ENCODE measurements around the gene OGFOD1. TPM values are rescaled to one million over a fixed set of nuclear protein-coding genes. Genes with fewer than 3 reads are reported as not detected.
A peak's percentile ranks its signal among the peaks of the same experiment; 100 is the strongest.

The OGFOD1 gene
- total RNA-seq, 2 donors from 2014 or later: 28.8 to 59.9 TPM

DNA sequence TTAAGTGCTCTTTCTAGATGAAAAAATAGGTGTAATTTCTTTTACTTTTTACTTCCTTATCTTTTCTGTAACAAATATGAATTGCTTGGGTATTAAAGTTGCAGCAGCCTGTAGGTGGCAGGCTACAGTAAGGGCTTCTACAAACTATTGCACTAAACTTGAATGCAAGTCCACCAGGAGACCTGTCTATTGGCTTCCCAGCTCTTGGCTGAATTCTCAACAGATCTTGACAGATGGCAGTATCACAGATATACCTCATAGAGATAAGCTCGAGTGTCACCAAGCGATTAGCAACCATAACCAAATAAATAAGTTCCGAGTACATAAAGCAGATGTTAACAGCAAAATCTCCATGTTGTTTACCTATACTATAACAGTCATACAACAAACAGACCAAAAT lies 62.6 kb downstream of the OGFOD1 start:
- Mint-ChIP-seq H3K4me3 (no peak overlapping the region), H3K27ac (no peak overlapping the region), H3K9me3 (no peaks in the 10 kb centered on the region), H3K36me3 (ENCODE audit: low read depth) (peaks cover 42% of the 10 kb centered on the region), H3K27me3 (no peaks in the 10 kb centered on the region), H3K4me1 (peaks cover 27% of the 10 kb centered on the region)
- ATAC-seq (replicated peaks): peak; percentile 63

GRCh38 chr16:56514845-56515244 lies 63.5 kb downstream of the OGFOD1 start:
- H3K4me3 Mint-ChIP-seq: no peak overlapping the region
- peak overlapping the region; percentile 66 for H3K27ac Mint-ChIP-seq
- no peak for ATAC-seq (replicated peaks)
- peaks cover 34% of the 10 kb centered on the region for H3K36me3 Mint-ChIP-seq (ENCODE audit: low read depth)
- H3K27me3 Mint-ChIP-seq: no peaks in the 10 kb centered on the region
- no peaks in the 10 kb centered on the region for H3K9me3 Mint-ChIP-seq
- peaks cover 27% of the 10 kb centered on the region for H3K4me1 Mint-ChIP-seq

GRCh38 chr16:56515665-56516064 lies 64.3 kb downstream of the OGFOD1 start:
- ATAC-seq (replicated peaks): no peak
- no peaks in the 10 kb centered on the region for H3K27me3 Mint-ChIP-seq
- H3K4me1 Mint-ChIP-seq: peaks cover 33% of the 10 kb centered on the region
- no peak overlapping the region for H3K4me3 Mint-ChIP-seq
- no peaks in the 10 kb centered on the region for H3K9me3 Mint-ChIP-seq
- peaks cover 26% of the 10 kb centered on the region for H3K36me3 Mint-ChIP-seq (ENCODE audit: low read depth)
- no peak overlapping the region for H3K27ac Mint-ChIP-seq

- no peak for ATAC-seq (replicated peaks)
- no peaks in the 10 kb centered on the region for H3K27me3 Mint-ChIP-seq
- no peaks in the 10 kb centered on the region for H3K9me3 Mint-ChIP-seq
- peak overlapping the region; percentile 62 for H3K27ac Mint-ChIP-seq
- peaks cover 13% of the 10 kb centered on the region for H3K36me3 Mint-ChIP-seq (ENCODE audit: low read depth)
- peaks cover 34% of the 10 kb centered on the region for H3K4me1 Mint-ChIP-seq
- no peak overlapping the region for H3K4me3 Mint-ChIP-seq
Observed at GRCh38 chr16:56517206-56517605, 65.9 kb downstream of the OGFOD1 start.

GRCh38 chr16:56518425-56518824 lies 67.1 kb downstream of the OGFOD1 start:
- H3K36me3 Mint-ChIP-seq (ENCODE audit: low read depth): peaks cover 4% of the 10 kb centered on the region
- H3K9me3 Mint-ChIP-seq: no peaks in the 10 kb centered on the region
- ATAC-seq (replicated peaks): no peak
- no peak overlapping the region for H3K27ac Mint-ChIP-seq
- peak overlapping the region; percentile 82 for H3K4me3 Mint-ChIP-seq
- H3K4me1 Mint-ChIP-seq: peaks cover 32% of the 10 kb centered on the region
- H3K27me3 Mint-ChIP-seq: no peaks in the 10 kb centered on the region

- Mint-ChIP-seq H3K36me3 (ENCODE audit: low read depth) (no peaks in the 10 kb centered on the region), H3K27ac (peak within 1 kb of the TSS; percentile 59), H3K4me3 (peak within 1 kb of the TSS; percentile 82), H3K4me1 (peaks cover 22% of the 10 kb centered on the region), H3K27me3 (no peaks in the 10 kb centered on the region), H3K9me3 (no peaks in the 10 kb centered on the region)
- ATAC-seq (replicated peaks): peak; percentile 90
Observed at GRCh38 chr16:56519459-56520250, 68.3 kb downstream of the OGFOD1 start, which contains the start of gene BBS2. BBS2 (minus strand) TSS chr16:56520024; CDS start chr16:56519862, 162 bp downstream.

- no peak for ATAC-seq (replicated peaks)
- no peaks in the 10 kb centered on the region for H3K36me3 Mint-ChIP-seq (ENCODE audit: low read depth)
- peak overlapping the region; percentile 82 for H3K4me3 Mint-ChIP-seq
- H3K4me1 Mint-ChIP-seq: peaks cover 22% of the 10 kb centered on the region
- no peaks in the 10 kb centered on the region for H3K27me3 Mint-ChIP-seq
- peak overlapping the region; percentile 59 for H3K27ac Mint-ChIP-seq
- no peaks in the 10 kb centered on the region for H3K9me3 Mint-ChIP-seq
Observed at GRCh38 chr16:56520251-56520577, 68.9 kb downstream of the OGFOD1 start.

DNA sequence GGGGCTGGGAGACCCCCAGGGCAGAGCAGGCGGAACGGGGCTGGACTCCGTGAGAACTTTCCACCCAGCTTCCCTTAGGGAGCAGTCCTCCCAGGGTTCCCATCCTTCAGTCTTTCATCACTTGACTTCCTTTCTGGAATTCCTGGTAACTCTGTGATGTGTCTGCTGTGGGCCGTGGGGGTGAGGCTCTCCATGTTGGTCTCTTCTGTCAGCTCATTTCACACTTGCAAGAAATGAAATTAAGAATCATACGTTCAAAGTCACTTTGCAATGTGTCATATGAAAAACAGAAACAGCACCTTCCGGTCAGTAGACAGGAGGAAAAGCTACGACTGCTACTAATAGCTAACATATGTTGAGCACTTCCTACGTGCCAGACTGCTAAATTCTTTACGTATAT lies 73.9 kb downstream of the OGFOD1 start:
- Mint-ChIP-seq H3K4me1 (peaks cover 6% of the 10 kb centered on the region), H3K36me3 (ENCODE audit: low read depth) (no peaks in the 10 kb centered on the region), H3K27me3 (no peaks in the 10 kb centered on the region), H3K4me3 (no peak overlapping the region), H3K27ac (no peak overlapping the region), H3K9me3 (no peaks in the 10 kb centered on the region)
- ATAC-seq (replicated peaks): no peak

Other genes starting within 250 kb of the OGFOD1 start
- gene AMFR, start 26.0 kb upstream of the OGFOD1 start, total RNA-seq: 10 to 100 TPM; 37.5 to 39.7 TPM
- gene NUDT21, start 222 bp upstream of the OGFOD1 start, total RNA-seq: 100 to 1,000 TPM; 262 to 288 TPM
- gene BBS2, start 68.5 kb downstream of the OGFOD1 start, total RNA-seq: 10 to 100 TPM; 18.8 to 23.2 TPM
- gene MT4, start 113.5 kb downstream of the OGFOD1 start, total RNA-seq: not detected
- 10 to 100 TPM in 1 of 2 donors, 1 to 10 TPM in 1; 3.0 to 73.8 TPM for gene MT3, start 138.0 kb downstream of the OGFOD1 start, total RNA-seq
- 100 to 1,000 TPM in 1 of 2 donors, 10 to 100 TPM in 1; 25.6 to 114 TPM for gene MT2A, start 157.0 kb downstream of the OGFOD1 start, total RNA-seq
- under 1 TPM in 1 of 2 donors, not detected in 1; 0.53 TPM for gene MT1E, start 174.2 kb downstream of the OGFOD1 start, total RNA-seq
- not detected for gene MT1M, start 181.1 kb downstream of the OGFOD1 start, total RNA-seq
- 1 to 10 TPM; 1.5 to 6.5 TPM for gene MT1A, start 187.1 kb downstream of the OGFOD1 start, total RNA-seq
- gene MT1B, start 200.3 kb downstream of the OGFOD1 start, total RNA-seq: not detected
- gene MT1F, start 206.4 kb downstream of the OGFOD1 start, total RNA-seq: 1 to 10 TPM; 3.1 to 5.7 TPM
- not detected for gene MT1G, start 216.5 kb downstream of the OGFOD1 start, total RNA-seq
- not detected for gene MT1H, start 218.3 kb downstream of the OGFOD1 start, total RNA-seq
- 1 to 10 TPM; 6.1 to 7.6 TPM for gene MT1X, start 230.9 kb downstream of the OGFOD1 start, total RNA-seq